Activated CD4-positive, CD25-positive, alpha-beta regulatory T cell treated with anti-CD3 and anti-CD28 coated beads, Interleukin-2, amount 50 U/mL, for 16 hours (primary cell): ENCODE measurements around the gene SNX25.
"Not testable (repeated sequence)": the region's sequence is repeated elsewhere in the genome, so short reads cannot be mapped to it uniquely, and the experiment has no call there.

ENCODE experiments used
- DNase-seq: peaks from one replicate; pipeline ENCODE4 v3.0.0-alpha.2; 2020; ENCODE audit warnings: low read depth, low spot score

SNX25 gene

GRCh38 chr4:185341841-185342240, 132.4 kb downstream of the SNX25 start:
- no peak for DNase-seq

- no peak for DNase-seq
Observed at GRCh38 chr4:185343726-185344581, 134.6 kb downstream of the SNX25 start.

GRCh38 chr4:185344743-185345538, 135.5 kb downstream of the SNX25 start:
- no peak for DNase-seq

GRCh38 chr4:185346975-185347601, 137.7 kb downstream of the SNX25 start:
- DNase-seq, result no peak

- no peak for DNase-seq
Observed at GRCh38 chr4:185351691-185352090, 142.3 kb downstream of the SNX25 start.

GRCh38 chr4:185352202-185352601, 142.8 kb downstream of the SNX25 start:
- no peak for DNase-seq

GRCh38 chr4:185352741-185353140, 143.3 kb downstream of the SNX25 start:
- DNase-seq, result no peak

GRCh38 chr4:185357211-185357610, 147.8 kb downstream of the SNX25 start:
- no peak for DNase-seq

GRCh38 chr4:185357733-185358440, 148.5 kb downstream of the SNX25 start:
- DNase-seq, result no peak

GRCh38 chr4:185358514-185358913, 149.1 kb downstream of the SNX25 start:
- no peak for DNase-seq

GRCh38 chr4:185358959-185359358, 149.6 kb downstream of the SNX25 start:
- DNase-seq, result no peak

GRCh38 chr4:185359767-185360446, 150.5 kb downstream of the SNX25 start:
- DNase-seq, result no peak

- no peak for DNase-seq
Observed at GRCh38 chr4:185361872-185362271, 152.5 kb downstream of the SNX25 start.

GRCh38 chr4:185362570-185362969, 153.2 kb downstream of the SNX25 start:
- DNase-seq, result not testable (repeated sequence)

- no peak for DNase-seq
Observed at GRCh38 chr4:185363251-185363650, 153.9 kb downstream of the SNX25 start.

- DNase-seq, result no peak
Observed at GRCh38 chr4:185364886-185365285, 155.5 kb downstream of the SNX25 start.

- DNase-seq, result no peak
Observed at GRCh38 chr4:185369731-185370130, 160.3 kb downstream of the SNX25 start.

GRCh38 chr4:185370268-185370949, 161.0 kb downstream of the SNX25 start:
- no peak for DNase-seq

- DNase-seq, result no peak
Observed at GRCh38 chr4:185371702-185372101, 162.3 kb downstream of the SNX25 start.

GRCh38 chr4:185374027-185374426, 164.6 kb downstream of the SNX25 start:
- no peak for DNase-seq
